HS-27A (cell line): ENCODE data around the gene CKMT2.

Source experiments
- DNase-seq: peaks from one replicate; pipeline ENCODE4 v3.0.0-alpha.2; 2012; ENCODE audit warnings: low read depth, missing footprints

Gene CKMT2

GRCh38 chr5:81308836-81309235 is 75.7 kb downstream of the CKMT2 start:
- no peak for DNase-seq

- no peak for DNase-seq
These were observed 77.4 kb downstream of the CKMT2 start for GRCh38 chr5:81310402-81311063.

GRCh38 chr5:81313278-81313677 is 80.2 kb downstream of the CKMT2 start:
- no peak for DNase-seq

GRCh38 chr5:81313686-81314085 is 80.6 kb downstream of the CKMT2 start:
- DNase-seq = no peak

- DNase-seq = no peak
These were observed 81.5 kb downstream of the CKMT2 start for GRCh38 chr5:81314581-81314980.

GRCh38 chr5:81315336-81315735 is 82.2 kb downstream of the CKMT2 start:
- DNase-seq = no peak

- no peak for DNase-seq
These were observed 82.7 kb downstream of the CKMT2 start for GRCh38 chr5:81315830-81316229.
